Fibroblast of peridontal ligament (primary cell): ENCODE results near the gene NRSN2.

Source experiments
- DNase-seq: peaks from one replicate; pipeline ENCODE4 v3.0.0-alpha.2; 2010; ENCODE audit errors: extremely low read depth

The NRSN2 gene

DNA sequence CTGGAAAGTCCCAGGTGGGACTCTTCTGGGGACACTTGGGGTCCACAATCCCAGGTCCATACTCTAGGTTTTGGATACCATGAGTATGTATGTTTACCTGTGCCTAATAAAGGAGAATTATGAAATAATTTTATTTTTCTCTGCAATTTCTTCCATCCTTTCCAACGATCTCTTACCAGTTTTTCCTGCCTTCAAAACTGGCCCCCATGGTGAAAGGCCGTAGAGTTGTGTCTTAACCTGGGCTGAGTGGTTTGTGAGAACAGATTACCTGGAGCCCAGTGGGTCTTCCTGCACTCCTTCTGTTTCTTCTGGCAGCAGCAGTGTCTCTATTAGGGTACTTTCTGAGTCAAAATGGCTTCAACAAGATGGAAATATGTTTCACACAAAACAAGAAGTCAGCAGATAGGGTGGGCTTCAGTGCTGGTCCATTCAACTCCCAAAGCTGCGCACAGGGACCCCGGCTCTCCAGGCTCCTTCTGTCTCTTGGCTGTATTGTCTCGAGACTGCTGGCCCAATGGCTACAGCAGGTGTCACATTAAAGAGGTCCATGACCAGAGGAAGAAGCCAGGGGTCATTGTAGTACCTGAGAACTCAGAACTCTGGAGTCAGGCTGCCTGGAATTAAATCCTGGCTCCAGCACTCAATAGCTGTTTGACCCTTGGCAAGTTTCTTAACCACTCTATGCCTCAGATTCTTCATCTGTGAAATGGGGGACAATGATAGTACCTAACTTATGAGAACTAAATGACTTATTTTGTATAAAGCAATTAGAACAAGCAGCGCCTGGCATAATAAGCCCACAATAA, 50.7 kb downstream of the NRSN2 start:
- DNase-seq = no peak

DNA sequence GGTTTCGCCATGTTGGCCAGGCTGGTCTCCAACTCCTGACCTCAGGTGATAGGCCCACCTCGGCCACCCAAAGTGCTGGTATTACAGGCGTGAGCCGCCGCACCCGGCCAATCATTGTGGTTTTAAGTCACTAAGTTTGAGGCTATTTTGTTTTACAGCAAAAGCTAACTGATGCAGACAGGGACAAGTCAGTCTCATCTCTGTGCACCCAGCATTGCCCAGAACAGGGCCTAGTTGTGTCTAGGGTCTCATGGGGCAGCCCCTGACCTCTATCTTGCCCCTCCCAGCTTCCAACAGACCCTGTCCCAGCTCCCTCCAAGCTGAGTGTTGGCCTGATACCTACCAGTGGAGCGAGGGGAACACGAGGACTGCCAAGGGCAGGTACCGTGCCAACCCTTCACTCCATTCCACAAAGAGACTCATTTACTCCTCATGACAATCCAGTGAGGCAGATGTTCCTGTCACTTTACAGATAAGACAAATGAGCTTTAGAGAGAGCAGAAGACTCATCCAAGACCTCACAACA, 52.3 kb downstream of the NRSN2 start:
- DNase-seq = no peak

DNA sequence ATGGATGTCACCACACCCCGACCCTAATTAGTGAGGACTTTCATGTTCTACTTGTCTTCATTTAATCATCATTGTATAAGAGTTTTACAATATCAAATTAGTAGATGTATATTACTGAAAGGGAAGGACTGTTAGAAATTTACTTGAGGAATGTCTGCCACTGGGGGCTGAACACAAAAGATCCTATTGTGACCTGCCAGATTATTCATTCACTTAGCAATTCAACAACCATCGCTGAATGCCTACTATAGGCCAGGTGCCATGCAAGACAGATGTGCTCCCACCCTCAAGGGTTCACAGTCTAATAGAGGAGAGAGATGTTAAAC, 53.2 kb downstream of the NRSN2 start:
- DNase-seq = no peak

DNA sequence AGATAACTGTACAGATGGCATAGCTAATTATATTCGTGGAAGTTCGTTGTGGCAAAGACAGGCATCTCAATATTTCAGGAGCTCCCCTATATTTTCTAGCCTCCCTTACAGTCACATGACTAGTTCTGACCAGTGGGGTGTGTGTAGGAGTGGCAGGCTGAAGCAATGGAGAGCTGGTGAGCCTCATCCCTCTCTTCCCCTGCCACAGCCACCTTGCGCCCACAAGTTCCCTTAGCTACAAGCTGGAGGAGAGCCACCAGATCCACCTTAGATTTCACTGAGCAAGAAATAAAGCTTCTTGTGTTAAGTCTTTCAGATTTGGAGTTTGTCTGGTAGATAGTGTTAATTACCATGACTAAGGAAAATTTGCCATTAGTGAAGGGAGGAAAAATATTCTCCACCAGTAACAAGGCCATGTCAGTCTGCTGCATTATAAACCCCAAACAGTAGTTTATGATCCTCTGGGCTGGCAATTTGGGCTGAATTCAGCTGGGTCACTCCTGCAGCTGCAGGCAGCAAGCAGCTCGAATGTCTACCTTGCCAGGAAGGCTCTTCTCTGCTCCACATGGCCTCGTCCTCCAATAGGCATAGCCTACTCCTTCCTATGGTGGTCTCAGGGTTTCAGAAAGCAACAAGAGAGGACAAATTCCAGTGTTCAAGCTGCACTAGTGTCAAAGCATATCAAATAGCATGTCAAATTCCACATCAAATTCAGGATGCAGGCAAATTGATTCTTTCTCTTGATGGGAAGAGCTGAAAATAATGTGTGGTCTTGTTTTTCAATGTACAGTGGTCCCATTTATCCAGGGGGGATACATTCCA, 53.8 kb downstream of the NRSN2 start:
- no peak for DNase-seq

DNA sequence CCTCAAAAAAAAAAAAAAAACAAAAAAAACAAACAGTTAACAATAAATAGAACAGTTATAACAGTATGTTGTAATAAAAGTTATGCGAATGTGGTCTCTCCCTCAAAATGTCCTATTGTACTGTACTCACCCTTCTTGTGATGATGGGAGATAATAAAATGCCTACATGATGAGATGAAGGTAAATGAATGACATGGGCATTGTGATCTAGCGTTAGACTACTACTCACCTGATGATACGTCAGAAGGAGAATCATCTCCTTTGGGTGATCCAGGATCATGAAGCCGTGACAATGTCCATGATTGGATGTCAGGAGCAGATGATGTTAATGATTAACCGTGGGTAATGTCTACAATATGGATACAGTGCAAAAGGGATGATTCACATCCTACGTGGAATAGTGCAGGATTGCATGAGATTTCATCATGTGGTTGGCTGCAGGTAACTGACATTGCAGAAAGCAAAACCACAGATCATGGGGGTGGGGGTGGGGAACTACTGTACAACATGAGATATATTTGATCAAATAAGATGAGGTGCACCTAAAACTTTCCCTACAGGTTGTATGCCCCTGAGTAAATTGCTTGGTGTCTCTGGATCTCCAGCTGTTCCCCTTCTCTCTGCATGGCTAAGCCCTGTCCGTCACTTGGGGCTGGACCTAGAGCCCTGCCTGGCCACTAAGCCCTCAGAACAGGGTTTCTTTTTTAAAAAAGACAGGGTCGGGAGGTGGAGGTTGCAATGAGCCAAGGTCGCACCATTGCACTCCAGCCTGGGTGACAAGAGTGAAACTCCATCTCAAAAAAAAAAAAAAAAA, 55.0 kb downstream of the NRSN2 start:
- peak; percentile 56 for DNase-seq

DNA sequence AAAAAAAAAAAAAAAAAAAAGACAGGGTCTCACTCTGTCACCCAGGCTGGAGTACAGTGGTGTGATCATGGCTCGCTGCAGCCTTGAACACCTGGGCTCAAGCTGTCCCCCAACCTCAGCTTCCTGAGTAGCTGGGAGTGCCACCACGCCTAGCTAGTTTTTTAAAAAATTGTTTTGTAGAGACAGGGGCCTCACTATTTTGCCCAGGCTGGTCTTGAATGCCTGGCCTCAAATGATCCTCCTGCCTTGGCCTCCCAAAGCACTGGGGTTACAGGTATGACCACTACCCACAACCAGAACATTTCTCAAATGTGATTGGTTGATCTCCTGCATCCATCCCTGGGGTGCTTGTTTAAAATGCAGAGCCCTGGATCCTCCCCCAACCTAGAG, 55.6 kb downstream of the NRSN2 start:
- DNase-seq = no peak

DNA sequence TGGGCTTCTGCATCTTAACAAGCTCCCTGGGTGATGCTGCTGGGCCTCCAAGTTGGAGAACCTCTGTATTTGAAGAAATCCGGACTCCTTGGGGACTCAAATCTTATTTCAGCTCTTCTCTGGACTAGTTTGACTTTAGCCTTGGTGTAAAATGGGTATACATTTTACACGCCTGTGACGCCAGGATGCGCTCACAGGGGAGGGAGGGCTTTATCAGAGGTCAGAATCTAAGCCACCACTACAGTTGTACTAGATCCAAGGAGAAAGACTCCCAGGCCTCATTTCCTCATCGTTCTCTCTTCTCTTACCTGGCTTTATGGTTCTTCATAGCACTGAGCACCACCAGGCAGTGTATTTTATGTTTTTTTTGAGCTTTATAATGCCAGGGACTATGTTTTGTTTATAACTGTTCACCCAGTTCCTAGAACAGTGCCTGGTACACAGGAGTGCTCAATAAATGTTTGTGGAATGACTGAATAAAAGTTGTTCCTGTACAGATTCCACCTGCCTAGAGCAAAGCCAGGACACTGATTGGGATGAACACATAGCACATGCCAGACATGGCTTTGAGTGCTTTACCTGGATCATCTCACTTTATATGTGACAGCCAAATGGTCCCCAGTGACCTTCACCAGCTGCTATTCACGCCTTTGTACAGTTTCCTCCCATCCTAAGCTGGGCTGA, 56.1 kb downstream of the NRSN2 start:
- no peak for DNase-seq

DNA sequence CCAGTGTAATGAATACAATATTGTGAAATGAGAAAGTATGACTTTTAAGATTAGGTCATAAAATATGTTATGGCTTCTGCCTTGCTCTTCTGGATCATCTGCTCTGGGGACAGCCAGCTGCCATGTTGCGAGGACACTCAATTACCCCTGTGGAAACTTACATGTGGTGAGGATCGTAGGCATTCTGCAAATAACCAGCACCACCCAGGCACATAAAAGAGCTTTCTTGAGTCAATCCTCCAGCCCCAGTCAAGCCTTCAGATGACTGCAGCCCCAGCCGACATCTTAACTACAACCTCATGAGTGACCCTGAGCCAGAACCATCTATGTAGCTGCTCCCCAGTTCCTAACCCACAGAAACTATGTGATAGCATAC, 56.7 kb downstream of the NRSN2 start:
- no peak for DNase-seq

DNA sequence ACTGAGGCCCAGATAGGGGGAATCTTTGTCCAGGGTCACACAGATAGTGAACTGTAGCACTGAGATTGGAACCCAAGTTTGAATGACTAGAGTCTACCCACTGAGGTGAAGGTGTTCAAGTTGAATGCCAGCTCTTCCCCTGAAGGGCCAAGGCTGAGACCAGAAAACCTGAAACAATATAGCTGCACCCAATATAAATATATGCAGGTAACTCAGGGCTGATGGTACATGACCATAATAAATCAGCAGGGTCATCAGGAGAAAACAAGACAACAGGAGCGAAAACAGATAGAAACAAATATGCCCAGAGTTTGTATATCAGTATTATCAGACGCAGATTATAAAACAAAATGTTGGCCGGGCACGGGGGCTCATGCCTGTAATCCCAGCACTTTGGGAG, 57.2 kb downstream of the NRSN2 start:
- no peak for DNase-seq
